Melanocyte of skin (primary cell): ENCODE data around the gene ATRN. TPM values are rescaled to one million over a fixed set of nuclear protein-coding genes. Genes with fewer than 3 reads are reported as not detected.

Source experiments
- small RNA-seq, 2 donors: library from RNA; depleted of rRNA; stranded (forward); fragments of <200 nt; gene quantifications; one replicate each; pipeline ENCODE3, GENCODE V24; 2012
- total RNA-seq, 2 donors: library from RNA; depleted of rRNA; stranded (reverse); fragments of >200 nt; gene quantifications; 2 replicates each; pipeline ENCODE4 v1.2.3, GENCODE V29; 2012

The ATRN gene
- total RNA-seq, result 10 to 100 TPM; 21.0 to 34.4 TPM

DNA sequence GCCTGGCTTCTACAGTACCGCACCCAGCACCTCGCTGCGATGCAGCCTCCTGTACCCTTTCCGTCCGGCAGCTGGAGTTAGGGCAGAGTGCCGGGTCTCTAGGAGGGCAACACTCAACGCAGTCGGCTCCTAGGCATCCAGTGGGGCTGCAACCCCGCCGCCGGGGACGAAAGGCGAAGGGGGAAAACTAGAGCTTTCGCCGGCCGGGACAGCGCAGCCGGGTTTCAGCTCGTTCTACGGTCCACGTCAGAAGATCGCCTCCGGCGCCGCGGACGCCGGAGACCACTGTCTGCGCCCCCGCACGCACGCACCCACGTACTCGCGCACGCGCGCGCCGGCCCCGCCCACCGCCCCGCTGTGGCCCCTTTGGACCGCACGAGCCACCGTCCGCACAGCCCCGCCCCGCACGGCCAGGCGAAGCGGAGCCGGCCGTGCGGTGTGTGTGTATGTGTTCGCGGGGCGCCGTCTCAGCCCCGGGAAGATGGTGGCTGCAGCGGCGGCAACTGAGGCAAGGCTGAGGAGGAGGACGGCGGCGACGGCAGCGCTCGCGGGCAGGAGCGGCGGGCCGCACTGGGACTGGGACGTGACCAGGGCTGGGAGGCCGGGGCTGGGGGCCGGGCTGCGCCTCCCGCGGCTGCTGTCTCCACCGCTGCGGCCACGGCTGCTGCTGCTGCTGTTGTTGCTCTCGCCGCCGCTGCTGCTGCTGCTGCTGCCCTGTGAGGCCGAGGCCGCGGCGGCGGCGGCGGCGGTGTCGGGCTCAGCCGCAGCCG, at the start of gene ATRN:
Gene ATRN, plus strand, starts transcription at position 392 of the 770 bp plus-strand sequence. Its CDS starts 90 bp downstream, at position 482.

DNA sequence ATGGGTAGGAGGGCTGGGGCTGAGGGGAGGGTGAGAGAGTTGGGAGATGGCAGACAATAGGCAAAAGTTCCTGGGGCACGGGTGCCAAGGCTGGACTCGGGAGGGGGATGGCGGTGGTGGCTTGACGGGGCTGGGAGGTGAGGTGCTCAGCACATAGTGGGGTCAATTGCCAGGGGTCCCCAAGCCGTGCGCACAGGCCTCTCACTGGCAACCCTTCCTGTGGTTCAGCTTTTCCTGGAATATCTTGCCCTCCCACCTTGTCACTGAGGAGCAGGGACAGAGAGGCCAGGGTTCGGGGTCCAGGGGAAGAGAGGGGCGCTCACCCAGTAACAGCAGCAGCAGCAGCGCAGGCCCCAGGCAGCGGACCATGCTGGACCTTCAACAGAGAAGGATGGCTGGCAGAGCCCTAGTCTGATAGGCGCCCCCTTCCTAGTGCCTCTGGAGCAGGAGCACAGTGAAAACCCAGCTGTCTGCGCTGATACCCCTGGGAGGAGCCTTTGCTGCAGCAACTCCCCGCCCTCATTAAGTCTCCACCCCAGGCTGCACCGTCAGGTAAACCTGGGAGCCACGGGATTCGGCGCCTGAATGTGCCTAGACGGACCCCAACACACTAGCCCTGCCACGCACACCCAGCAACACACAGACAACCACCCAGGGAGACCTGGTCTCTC, 192.3 kb downstream of the ATRN start, which contains the start of gene GFRA4:
Gene GFRA4, minus strand, starts transcription at position 369 of the 671 bp plus-strand sequence. Its CDS starts 0 bp downstream, at position 369.

DNA sequence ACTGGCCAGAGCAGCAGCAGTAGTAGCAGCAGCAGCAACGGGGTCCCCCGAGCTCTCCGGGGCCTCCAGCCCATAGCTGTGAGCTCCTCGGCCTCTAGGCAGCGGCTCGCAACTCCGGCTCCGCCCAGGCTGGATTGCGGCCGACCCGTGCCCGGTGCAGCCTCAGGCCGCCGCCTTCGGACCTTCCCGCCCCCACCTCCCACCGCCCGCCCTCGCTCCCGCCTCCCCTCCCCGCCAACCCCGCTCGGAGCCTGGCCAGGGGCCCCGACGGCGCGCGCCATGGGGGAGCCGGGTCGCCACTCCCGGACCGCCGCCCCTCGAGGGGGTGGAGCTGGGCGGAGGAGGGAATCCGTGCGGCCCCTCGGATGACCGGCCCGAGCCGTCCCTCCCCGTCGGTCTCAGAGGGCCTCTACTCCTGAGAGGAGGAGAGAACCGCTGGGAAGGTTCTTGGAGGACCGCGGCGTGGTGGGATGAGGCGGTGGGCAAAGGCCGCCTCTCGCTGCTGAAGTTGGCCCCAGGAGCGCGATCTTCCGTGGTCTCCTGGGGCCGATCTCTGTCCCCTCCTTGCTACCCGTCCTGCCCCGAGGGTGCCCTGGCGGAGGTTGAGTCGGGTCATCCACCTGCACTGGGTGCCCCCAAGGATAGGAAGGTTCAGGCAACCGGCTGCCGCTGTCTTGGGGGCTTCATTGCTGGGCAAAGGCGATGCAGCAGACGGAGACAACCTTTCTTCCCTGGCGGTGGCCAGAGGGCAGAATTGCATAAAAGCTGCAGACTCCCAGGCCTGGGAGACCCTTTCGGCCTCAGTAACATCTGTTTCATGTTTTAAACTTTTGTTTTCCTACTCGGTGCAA, 211.3 kb downstream of the ATRN start, which contains the start of gene ADAM33:
Gene ADAM33, minus strand, starts transcription at position 80 of the 851 bp plus-strand sequence. Its CDS starts 6 bp downstream, at position 74.

Small RNA genes lying within 50 kb of the gene (small RNA-seq; reads per million reads assigned to genes)
- 0 reads per million in 2 donors for gene AL353193.1

Other genes starting within 250 kb of the ATRN start
- gene SLC4A11, start 231.8 kb upstream of the ATRN start, total RNA-seq, result 1 to 10 TPM; 1.7 to 2.7 TPM
- gene DNAAF9, start 63.3 kb upstream of the ATRN start, total RNA-seq, result 1 to 10 TPM; 8.7 to 9.3 TPM
- not detected for gene GFRA4, start 192.4 kb downstream of the ATRN start, total RNA-seq
- under 1 TPM; under 0.01 TPM for gene ADAM33, start 211.0 kb downstream of the ATRN start, total RNA-seq
- gene SIGLEC1, start 241.6 kb downstream of the ATRN start, total RNA-seq, result not detected